Stomach smooth muscle (tissue), 2 donors: ENCODE measurements around the gene ITPR2.

Experiments
- H3K27ac ChIP-seq: one replicate; pipeline ENCODE4 v1.7.0; 2013; ENCODE audit warnings: mild to moderate bottlenecking, low read length, inconsistent platforms
- H3K27me3 ChIP-seq, 2 donors: one replicate each; pipeline ENCODE4 v1.7.0; 2013; ENCODE audit warnings: low read length in 2 of 2; ENCODE audit not compliant: insufficient read depth in 2 of 2, control insufficient read depth in 1 of 2
- H3K36me3 ChIP-seq, 2 donors: one replicate each; pipeline ENCODE4 v1.7.0; 2013; ENCODE audit warnings: low read length in 2 of 2; ENCODE audit not compliant: control insufficient read depth in 2 of 2, insufficient read depth in 2 of 2
- H3K4me1 ChIP-seq: one replicate; pipeline ENCODE4 v1.7.0; 2013; ENCODE audit warnings: low read length; ENCODE audit not compliant: control insufficient read depth, insufficient read depth
- H3K4me3 ChIP-seq, 2 donors: one replicate each; pipeline ENCODE4 v1.7.0; 2013; ENCODE audit warnings: low read length in 2 of 2
- H3K9ac ChIP-seq, 2 donors: one replicate each; pipeline ENCODE4 v1.7.0; 2013; ENCODE audit warnings: low read length in 2 of 2, mild to moderate bottlenecking in 1 of 2
- H3K9me3 ChIP-seq, 2 donors: one replicate each; pipeline ENCODE4 v1.7.0; 2013; ENCODE audit warnings: low read length in 2 of 2; ENCODE audit not compliant: control insufficient read depth in 2 of 2
- donor health status: healthy.
- donor health status: Pancreatic carcinoma.

Gene ITPR2

DNA sequence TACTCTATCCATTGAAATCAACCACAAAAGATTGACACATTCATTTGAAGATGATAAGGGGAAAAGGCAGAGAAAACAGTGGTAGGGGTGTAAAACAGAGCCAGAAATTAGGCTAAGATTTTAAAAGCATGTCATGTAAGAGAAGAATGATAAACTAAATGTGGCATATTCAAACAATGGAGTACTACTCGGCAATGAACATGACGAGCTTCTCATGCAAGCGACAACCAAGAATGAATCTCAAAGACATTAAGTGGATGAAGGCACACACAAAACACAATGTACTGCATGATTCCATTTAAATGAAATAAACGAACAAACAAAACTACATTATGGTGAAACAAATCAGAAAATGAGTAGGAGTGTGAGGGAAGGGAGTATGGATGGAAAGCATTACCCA is 134.8 kb downstream of the ITPR2 start:
- no peaks in the 10 kb centered on the region for H3K4me1 ChIP-seq
- no peaks in the 10 kb centered on the region for H3K9me3 ChIP-seq
- H3K9ac ChIP-seq, result no peak overlapping the region
- H3K27me3 ChIP-seq, result no peaks in the 10 kb centered on the region
- H3K27ac ChIP-seq, result no peak overlapping the region
- H3K36me3 ChIP-seq, result peaks cover 8 to 19% of the 10 kb centered on the region in 2 donors
- H3K4me3 ChIP-seq, result no peak overlapping the region

DNA sequence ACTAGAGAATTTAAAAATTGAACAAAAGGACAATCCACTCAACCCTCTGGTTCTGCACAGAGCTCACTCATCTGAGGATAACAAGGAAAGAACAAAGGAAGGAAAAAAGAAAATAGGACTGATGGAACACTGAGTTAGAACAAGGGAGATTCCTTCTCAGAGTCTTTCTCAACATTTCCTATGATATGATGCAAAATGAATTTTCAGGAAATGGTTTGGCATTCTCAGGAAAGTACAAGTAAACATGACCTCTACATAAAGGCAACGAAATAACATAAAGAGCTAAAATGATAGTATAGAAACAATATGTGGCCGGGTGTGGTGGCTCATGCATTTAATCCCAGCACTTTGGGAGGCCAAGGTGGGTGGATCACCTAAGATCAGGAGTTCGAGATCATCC is 135.8 kb downstream of the ITPR2 start:
- no peaks in the 10 kb centered on the region for H3K9me3 ChIP-seq
- H3K27me3 ChIP-seq, result no peaks in the 10 kb centered on the region
- H3K4me1 ChIP-seq, result no peaks in the 10 kb centered on the region
- H3K27ac ChIP-seq, result no peak overlapping the region
- no peak overlapping the region for H3K9ac ChIP-seq
- peaks cover 8 to 19% of the 10 kb centered on the region in 2 donors for H3K36me3 ChIP-seq
- no peak overlapping the region for H3K4me3 ChIP-seq

DNA sequence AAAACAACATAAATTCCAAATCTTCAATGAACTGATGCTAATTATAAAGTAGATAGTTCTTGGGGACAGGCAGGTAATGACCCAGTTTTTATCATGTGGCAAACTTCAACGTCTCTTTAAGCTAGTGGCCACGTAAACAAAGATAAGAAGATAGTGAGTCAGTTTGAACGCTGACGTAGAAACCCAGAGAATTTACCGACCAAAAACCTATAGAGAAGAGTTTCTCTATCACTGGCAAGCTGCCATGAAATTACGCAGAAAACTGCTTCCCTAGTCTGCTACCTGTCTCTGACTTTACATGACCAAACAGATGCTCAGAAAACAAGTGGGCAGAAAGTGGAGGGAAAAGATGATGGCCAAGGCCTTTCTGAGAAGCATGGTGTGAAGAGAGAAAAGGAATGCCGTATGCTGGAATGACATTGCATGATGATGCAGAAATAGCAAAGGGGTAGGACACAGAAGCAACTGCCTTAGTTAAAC is 136.3 kb downstream of the ITPR2 start:
- H3K27ac ChIP-seq, result no peak overlapping the region
- H3K36me3 ChIP-seq, result peaks cover 8 to 19% of the 10 kb centered on the region in 2 donors
- H3K27me3 ChIP-seq, result no peaks in the 10 kb centered on the region
- no peak overlapping the region for H3K9ac ChIP-seq
- no peaks in the 10 kb centered on the region for H3K4me1 ChIP-seq
- H3K4me3 ChIP-seq, result no peak overlapping the region
- H3K9me3 ChIP-seq, result no peaks in the 10 kb centered on the region

DNA sequence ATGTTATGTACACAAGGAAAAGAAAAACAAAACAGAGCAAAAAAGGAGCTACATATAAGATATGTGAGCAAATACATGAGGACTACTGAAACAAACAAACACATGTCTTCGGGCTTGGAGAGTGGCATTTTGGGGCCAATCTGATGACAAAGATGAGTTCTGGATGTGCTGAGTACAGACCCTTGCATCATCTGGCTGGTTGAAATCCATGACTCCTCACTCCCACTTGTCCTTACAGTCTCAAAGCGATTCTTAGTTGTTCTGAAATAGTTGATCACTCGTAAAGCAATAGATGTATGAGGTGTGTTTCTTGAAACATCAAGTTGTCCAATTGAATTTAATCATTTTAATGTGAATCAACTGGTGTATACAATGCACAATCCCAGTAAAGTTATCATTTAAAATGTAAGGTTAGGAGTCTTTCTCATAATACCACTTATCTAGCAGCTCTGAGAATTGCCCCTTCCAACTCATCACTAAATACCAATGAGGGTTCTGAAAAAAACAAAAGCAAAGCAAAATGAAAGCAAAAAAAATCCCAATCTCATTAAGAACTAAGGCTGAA is 136.9 kb downstream of the ITPR2 start:
- no peaks in the 10 kb centered on the region for H3K27me3 ChIP-seq
- H3K9me3 ChIP-seq, result no peaks in the 10 kb centered on the region
- H3K9ac ChIP-seq, result no peak overlapping the region
- H3K36me3 ChIP-seq, result peaks cover 8 to 19% of the 10 kb centered on the region in 2 donors
- H3K4me3 ChIP-seq, result no peak overlapping the region
- H3K27ac ChIP-seq, result no peak overlapping the region
- H3K4me1 ChIP-seq, result no peaks in the 10 kb centered on the region

DNA sequence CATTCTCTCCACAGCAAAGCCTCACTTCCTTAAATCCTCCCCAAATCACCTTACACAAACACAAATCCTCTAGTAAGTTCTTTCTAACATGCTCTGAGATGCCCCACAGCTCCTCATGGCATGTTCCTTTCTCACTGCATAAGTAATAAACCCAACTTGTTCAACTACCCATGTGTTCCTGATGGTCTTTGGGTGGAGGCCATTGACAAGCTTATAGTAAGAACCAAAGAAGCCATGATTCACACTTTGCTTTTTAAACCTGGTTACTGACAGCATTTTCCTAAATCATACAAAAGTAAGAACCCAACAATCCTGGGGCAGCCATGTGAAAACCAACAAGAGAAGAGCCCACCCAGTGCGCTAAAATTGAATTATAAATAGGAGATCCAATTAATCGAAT is 138.6 kb downstream of the ITPR2 start:
- no peaks in the 10 kb centered on the region for H3K27me3 ChIP-seq
- H3K4me3 ChIP-seq, result no peak overlapping the region
- no peaks in the 10 kb centered on the region for H3K9me3 ChIP-seq
- H3K27ac ChIP-seq, result no peak overlapping the region
- peaks cover 8 to 16% of the 10 kb centered on the region in 2 donors for H3K36me3 ChIP-seq
- no peaks in the 10 kb centered on the region for H3K4me1 ChIP-seq
- H3K9ac ChIP-seq, result no peak overlapping the region

DNA sequence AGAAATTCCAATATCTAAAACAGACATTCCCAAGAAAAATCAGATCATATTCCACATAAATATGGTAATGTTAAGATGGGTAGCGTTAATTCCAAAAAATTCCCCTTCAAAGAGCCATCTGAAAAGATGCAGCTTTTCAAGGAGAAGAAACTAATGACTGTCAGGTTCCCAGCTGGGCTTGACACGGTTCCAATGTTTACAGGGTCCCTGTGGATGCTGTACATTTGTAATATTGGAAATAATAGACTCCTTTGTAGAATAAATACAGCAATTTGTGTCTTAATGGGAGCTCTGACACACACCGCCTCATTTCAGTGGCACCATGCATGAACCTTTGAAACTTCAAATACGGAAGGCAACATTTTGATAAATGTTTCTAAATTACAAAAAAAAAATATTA is 140.6 kb downstream of the ITPR2 start:
- Histone ChIP-seq H3K36me3 (peaks cover 4 to 12% of the 10 kb centered on the region in 2 donors), H3K9me3 (no peaks in the 10 kb centered on the region), H3K27ac (no peak overlapping the region), H3K4me3 (no peak overlapping the region), H3K27me3 (no peaks in the 10 kb centered on the region), H3K4me1 (no peaks in the 10 kb centered on the region), H3K9ac (no peak overlapping the region)

DNA sequence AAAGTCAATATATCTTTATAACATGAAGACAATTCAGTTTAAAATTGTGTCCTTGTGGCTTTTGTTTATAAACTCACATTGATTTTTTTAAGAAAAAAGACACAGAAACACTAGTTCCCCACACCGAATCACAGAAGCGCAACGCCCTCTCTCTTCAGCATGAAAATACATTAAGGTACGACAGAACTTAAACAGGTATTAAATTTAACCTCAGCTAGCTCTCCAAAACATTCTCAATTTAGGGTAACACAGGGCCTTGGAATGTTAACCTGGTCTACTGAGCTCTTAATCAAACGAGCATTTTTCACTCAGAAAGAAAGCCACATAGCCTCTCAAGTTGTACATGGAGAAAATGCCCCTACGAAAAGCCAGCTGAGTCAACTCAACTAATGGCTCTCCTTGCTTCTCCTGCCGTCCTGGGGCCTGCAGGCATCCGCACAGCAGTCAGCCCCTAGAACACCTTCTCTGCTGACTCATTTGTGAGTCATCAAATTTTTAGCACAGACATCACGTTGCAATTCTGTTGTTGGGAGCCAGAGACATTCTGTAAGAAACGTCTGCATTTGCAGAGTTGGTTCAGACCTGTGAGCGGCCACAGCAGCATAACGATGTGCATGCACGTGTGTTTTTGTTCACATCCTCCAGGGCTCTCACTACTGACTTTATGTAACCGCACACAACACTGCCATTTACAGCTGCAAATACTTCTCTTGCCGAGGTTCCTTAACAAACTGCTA is 141.6 kb downstream of the ITPR2 start:
- peaks cover 4 to 6% of the 10 kb centered on the region in 2 donors for H3K36me3 ChIP-seq
- no peak overlapping the region for H3K9ac ChIP-seq
- H3K27ac ChIP-seq, result no peak overlapping the region
- H3K4me3 ChIP-seq, result peak overlapping the region in 1 of 2 donors; percentile 9
- H3K27me3 ChIP-seq, result no peaks in the 10 kb centered on the region
- H3K9me3 ChIP-seq, result no peaks in the 10 kb centered on the region
- no peaks in the 10 kb centered on the region for H3K4me1 ChIP-seq

DNA sequence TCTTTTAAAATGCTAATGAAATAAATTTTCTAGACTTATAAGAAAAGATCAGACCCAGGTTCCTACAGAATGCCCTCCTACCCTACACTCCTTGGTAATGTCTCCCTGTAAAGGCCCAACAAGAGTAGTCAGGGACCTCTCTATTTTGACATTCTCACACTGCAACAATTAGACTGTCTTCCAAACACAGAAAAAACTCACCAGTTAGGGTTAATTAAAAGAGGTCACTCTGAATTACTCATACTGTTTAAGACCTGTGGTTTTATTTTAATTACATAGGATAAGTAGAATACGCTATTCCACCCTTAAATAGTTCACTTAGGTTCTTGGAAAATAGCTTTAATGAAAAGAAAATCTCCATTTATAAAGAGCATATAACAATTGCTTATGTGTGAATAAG is 142.4 kb downstream of the ITPR2 start:
- Histone ChIP-seq H3K9me3 (no peaks in the 10 kb centered on the region), H3K27ac (no peak overlapping the region), H3K4me1 (no peaks in the 10 kb centered on the region), H3K9ac (no peak overlapping the region), H3K27me3 (no peaks in the 10 kb centered on the region), H3K4me3 (no peak overlapping the region), H3K36me3 (peaks cover 4 to 6% of the 10 kb centered on the region in 2 donors)

- H3K27ac ChIP-seq, result no peak overlapping the region
- no peak overlapping the region for H3K9ac ChIP-seq
- no peaks in the 10 kb centered on the region for H3K4me1 ChIP-seq
- H3K4me3 ChIP-seq, result no peak overlapping the region
- H3K9me3 ChIP-seq, result no peaks in the 10 kb centered on the region
- peaks cover 0 to 6% of the 10 kb centered on the region in 2 donors for H3K36me3 ChIP-seq
- H3K27me3 ChIP-seq, result no peaks in the 10 kb centered on the region
Observed at GRCh38 chr12:26689281-26689841, 143.6 kb downstream of the ITPR2 start.

GRCh38 chr12:26688344-26688904 is 144.6 kb downstream of the ITPR2 start:
- Histone ChIP-seq H3K9me3 (peaks cover 0 to under 1% of the 10 kb centered on the region in 2 donors), H3K4me3 (no peak overlapping the region), H3K9ac (no peak overlapping the region), H3K4me1 (no peaks in the 10 kb centered on the region), H3K36me3 (peaks cover under 1 to 4% of the 10 kb centered on the region in 2 donors), H3K27me3 (no peaks in the 10 kb centered on the region), H3K27ac (no peak overlapping the region)
